ENCODE results near the gene LRP11. TPM values are rescaled to one million over a fixed set of nuclear protein-coding genes. Genes with fewer than 3 reads are reported as not detected.

Gene LRP11
- total RNA-seq, 1 experiment from 2014 or later, result 14.8 TPM

DNA sequence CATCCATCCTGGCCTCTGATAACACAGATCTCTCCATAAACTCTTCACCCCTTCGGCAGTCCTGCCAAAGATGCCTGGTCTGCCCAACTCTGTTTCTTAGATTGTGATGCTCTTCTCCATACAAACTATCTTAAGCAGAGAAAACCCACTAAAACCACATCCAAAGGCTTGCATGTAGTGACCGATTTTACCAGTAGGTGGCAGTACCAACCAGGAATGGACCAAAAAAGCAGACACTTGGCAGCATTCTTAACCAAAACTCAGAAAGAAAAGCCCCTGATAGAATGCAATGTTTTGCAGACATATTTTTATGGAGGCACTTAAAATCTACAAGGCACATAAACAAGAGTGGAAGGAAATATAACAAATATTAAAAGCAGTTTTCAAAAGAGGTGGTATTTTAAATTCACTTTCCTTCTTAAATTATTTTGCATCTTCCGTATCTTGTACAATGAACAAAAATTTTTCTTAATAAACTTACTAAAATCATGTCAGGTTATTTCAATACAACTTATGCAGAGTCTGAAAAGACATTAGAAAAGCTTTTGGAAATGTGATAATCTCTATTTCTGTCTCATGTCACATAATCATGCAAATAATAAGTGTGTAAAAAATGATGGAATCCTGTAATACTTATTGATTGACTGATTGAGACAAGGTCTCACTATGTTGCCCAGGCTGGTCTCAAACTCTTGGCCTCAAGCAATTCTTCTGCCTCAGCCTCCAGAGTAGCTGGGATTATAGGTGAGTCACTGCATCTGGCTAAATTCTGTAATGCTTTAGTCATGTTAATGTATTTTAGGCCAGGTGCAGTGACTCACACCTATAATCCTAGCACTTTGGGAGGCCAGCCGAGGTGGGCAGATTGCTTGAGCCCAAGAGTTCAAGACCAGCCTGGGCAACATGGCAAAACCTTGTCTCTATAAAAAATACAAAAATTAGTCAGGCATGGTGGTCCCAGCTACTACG is 29.4 kb downstream of the LRP11 start:
- Histone ChIP-seq H2BK5ac (ENCODE audit: insufficient read length, low read length) (no peak overlapping the region), H2BK15ac (ENCODE audit: low read depth, low read length) (no peak overlapping the region), H2BK20ac (ENCODE audit: low read depth, low read length, poor library complexity, severe bottlenecking) (peak overlapping the region; percentile 11), H3K79me1 (ENCODE audit: insufficient read depth, low read depth, low read length, poor library complexity, severe bottlenecking) (no peaks in the 10 kb centered on the region), H3K9me3 (ENCODE audit: control insufficient read depth, low read depth, low read length) (no peaks in the 10 kb centered on the region), H3K23me2 (ENCODE audit: insufficient read length, low read depth, low read length, poor library complexity, severe bottlenecking) (no peaks in the 10 kb centered on the region), H3K4me2 (ENCODE audit: insufficient read depth, insufficient read length, low read length) (no peak overlapping the region), H4K8ac (replicated peaks; ENCODE audit: insufficient read length, low read depth, low read length) (no peak overlapping the region), H3K4me1 (ENCODE audit: insufficient read depth, low read length) (no peaks in the 10 kb centered on the region), H2AFZ (ENCODE audit: low read length) (no peak overlapping the region), H3K9ac (ENCODE audit: extremely low read depth, insufficient read length, low read length) (no peak overlapping the region), H3K27ac (ENCODE audit: insufficient read length, low read depth, low read length) (no peak overlapping the region), H4K20me1 (ENCODE audit: control insufficient read depth, insufficient read depth, insufficient read length) (no peaks in the 10 kb centered on the region), H3K23ac (ENCODE audit: insufficient read length, low read depth, low read length) (no peak overlapping the region), H3K27me3 (ENCODE audit: insufficient read depth, low read length) (no peaks in the 10 kb centered on the region), H4K5ac (ENCODE audit: insufficient read length, low read depth, low read length) (no peak overlapping the region), H3K4ac (ENCODE audit: low read depth, low read length) (no peak overlapping the region), H2AK5ac (ENCODE audit: insufficient read length, low read length) (no peak overlapping the region), H3K14ac (ENCODE audit: insufficient read depth, low read length) (no peak overlapping the region), H3K56ac (ENCODE audit: insufficient read length, low read depth, low read length) (no peak overlapping the region), H3T11ph (ENCODE audit: low read length) (no peak overlapping the region), H2BK120ac (ENCODE audit: low read depth, low read length, poor library complexity, severe bottlenecking) (no peak overlapping the region), H3K79me2 (ENCODE audit: insufficient read depth, low read length) (no peaks in the 10 kb centered on the region), H2BK12ac (ENCODE audit: insufficient read length, low read depth, low read length) (no peak overlapping the region), H3K18ac (ENCODE audit: insufficient read length, low read depth, low read length) (no peak overlapping the region), H4K91ac (ENCODE audit: insufficient read length, low read depth, low read length) (no peak overlapping the region)
- no CpG with 5 or more reads among the region's 5 CpGs for WGBS (ENCODE audit: extremely low coverage, insufficient read length, low lambda C conversion rate)
- Mint-ChIP-seq H3K9me3 (no peaks in the 10 kb centered on the region; a peak in 1 of 5 replicates), H3K36me3 (ENCODE audit: insufficient read depth in 1 of 3, low read depth in 3 of 3) (peaks cover 5 to 6% (median 5%) of the 10 kb centered on the region in 3 experiments; a peak in 5 of 7 replicates), H3K27me3 (ENCODE audit: low read depth) (no peaks in the 10 kb centered on the region), H3K4me3 (no peak overlapping the region), H3K27ac (no peak overlapping the region), H3K4me1 (no peaks in the 10 kb centered on the region)
- TF ChIP-seq, protein P1, sequence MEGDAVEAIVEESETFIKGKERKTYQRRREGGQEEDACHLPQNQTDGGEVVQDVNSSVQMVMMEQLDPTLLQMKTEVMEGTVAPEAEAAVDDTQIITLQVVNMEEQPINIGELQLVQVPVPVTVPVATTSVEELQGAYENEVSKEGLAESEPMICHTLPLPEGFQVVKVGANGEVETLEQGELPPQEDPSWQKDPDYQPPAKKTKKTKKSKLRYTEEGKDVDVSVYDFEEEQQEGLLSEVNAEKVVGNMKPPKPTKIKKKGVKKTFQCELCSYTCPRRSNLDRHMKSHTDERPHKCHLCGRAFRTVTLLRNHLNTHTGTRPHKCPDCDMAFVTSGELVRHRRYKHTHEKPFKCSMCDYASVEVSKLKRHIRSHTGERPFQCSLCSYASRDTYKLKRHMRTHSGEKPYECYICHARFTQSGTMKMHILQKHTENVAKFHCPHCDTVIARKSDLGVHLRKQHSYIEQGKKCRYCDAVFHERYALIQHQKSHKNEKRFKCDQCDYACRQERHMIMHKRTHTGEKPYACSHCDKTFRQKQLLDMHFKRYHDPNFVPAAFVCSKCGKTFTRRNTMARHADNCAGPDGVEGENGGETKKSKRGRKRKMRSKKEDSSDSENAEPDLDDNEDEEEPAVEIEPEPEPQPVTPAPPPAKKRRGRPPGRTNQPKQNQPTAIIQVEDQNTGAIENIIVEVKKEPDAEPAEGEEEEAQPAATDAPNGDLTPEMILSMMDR (conservative IDR thresholded peaks at IDR 0.05), result peak; percentile 91
- peak; percentile 58 for DNase-seq

Measured in H9 (cell line).